Tracheal epithelial cell (primary cell): ENCODE data around the gene KCP. TPM values are rescaled to one million over a fixed set of nuclear protein-coding genes. Genes with fewer than 3 reads are reported as not detected.

Experiments
- total RNA-seq: library from RNA; depleted of rRNA; stranded (reverse); fragments of >200 nt; gene quantifications from 2 replicates; pipeline ENCODE4 v1.2.1, GENCODE V29; 2014

Gene KCP
- 0.43 and 0.72 TPM in 2 replicates for total RNA-seq

DNA sequence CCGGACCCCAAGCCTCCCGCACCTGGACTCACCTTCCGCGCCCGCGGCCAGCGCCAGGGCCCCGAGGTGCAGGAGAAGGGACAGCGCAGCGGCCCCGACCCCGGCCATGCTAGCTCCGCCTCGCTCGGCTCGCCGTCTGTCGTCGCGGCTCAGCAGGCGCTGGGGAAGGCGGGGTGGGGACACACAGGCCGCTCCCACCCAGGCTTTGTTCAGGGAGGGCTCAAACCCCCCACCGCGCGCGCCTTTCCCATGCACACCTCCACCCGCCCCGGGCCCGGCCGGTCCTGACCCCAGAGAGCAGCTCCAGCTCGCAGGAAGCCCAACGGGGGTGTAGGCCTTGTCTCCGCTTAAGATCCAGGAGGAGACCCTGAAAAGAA is at the start of gene KCP:
TSS of gene KCP (minus strand) at position 141 of the 377 bp plus-strand sequence. CDS start at position 108, 33 bp downstream.

DNA sequence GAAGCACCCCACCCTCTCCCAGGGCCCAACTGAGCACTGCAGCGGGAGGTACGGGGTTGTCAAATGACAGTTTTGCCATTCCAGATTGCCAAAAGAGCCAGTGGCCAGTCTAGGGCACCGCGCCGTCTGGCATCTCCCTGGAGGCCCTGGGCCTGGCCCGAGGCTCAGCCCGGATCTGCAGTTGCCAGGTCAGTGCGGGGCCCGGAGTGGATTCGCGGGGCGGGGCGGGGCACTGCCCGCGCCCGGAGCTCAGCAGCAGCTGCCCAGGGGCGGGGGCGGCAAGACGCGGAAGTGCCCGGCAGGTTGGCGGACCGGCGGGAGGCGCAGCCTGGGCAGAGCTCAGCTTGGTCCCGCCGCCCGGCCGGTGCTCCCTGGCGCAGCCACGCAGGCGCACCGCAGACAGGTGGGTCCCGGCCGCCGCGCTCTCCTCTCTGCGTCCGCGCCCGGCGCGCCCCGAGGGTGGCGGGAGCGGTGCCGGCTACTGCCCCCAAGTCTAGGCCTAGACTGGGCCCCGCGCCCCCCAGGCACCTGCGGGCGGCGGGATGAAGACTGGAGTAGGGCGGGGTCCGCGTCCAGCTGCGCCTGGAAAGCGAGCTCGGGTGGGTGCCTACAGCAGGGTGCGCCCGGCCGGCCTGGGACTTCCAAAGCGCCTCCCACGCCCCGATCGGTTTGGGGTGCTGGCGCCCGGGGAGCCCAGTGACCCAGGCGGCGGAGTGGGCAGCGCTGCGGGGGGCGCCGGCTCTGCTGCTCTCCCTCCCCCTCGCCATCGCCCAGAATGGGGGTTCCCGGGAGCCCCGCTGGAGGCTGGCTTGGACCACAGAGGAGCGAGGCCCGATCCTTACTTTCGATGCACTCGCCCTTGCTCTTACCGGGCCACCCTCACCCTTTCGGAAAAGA is 27.4 kb upstream of the KCP start, which contains the start of gene IRF5:
TSS of gene IRF5 (plus strand) at position 281 of the 897 bp plus-strand sequence. CDS start 4,155 bp downstream, outside the sequence.

DNA sequence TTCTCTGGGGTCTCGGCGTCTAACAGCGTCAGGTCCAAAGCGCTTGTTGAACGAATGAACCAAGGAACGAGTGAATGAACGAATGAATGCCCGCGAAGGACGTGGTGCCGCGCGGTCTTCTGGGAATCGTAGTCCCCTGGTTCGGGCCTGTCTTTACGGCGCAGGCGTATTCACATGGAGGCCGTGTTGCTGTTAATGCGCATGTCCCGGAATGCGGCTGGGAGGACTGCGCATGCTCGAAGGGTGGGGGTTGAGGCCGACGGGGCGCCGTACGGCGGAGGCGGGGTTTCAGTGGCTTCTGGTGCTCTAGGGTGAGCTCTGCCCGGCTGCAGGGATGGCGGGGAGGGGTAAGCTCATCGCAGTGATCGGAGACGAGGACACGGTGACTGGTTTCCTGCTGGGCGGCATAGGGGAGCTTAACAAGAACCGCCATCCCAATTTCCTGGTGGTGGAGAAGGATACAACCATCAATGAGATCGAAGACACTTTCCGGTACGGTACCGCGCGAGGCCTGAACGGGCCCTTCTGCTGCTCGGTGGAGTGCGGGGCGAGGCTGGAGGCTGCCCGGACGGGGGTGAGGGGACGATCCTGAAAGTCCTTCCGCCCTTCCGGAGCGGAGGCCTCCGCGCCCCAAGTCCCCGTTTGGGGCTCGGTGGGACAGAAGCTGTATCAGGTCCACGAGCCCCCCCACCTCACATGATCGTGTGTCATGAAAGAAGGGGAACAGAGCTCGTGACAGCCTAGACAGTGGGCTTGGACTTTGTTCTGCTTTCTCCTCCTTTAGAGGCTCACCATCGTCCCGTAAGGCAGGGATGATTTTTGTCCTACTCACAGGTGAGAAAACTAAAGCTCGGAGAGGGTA is 47.7 kb downstream of the KCP start, which contains the start of gene ATP6V1F:
TSS of gene ATP6V1F (plus strand) at position 286 of the 862 bp plus-strand sequence. CDS start at position 335, 49 bp downstream.

DNA sequence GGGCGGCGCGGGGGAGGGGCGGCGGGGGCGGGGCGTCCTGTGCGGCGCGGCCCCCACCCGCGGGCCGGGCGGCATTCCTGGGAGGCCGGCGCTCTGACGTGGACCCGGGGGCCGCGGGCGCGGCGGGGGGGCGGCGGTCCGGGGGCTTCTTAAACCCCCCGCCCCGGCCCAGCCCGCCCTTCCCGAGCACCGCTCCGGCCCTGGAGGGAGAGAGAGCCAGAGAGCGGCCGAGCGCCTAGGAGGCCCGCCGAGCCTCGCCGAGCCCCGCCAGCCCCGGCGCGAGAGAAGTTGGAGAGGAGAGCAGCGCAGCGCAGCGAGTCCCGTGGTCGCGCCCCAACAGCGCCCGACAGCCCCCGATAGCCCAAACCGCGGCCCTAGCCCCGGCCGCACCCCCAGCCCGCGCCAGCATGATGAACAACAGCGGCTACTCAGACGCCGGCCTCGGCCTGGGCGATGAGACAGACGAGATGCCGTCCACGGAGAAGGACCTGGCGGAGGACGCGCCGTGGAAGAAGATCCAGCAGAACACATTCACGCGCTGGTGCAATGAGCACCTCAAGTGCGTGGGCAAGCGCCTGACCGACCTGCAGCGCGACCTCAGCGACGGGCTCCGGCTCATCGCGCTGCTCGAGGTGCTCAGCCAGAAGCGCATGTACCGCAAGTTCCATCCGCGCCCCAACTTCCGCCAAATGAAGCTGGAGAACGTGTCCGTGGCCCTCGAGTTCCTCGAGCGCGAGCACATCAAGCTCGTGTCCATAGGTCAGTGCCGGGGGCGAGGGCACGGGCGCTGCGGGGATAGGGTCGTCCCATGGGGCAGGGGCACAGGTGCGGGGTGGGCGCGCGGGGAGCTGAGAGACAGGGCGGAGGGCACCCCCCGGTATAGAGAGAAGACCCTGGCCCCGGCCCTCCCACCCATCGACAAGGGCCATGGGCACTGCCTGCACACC is 80.0 kb downstream of the KCP start, which contains the start of gene FLNC:
TSS of gene FLNC (plus strand) at position 176 of the 947 bp plus-strand sequence. CDS start at position 408, 232 bp downstream.

Other genes starting within 250 kb of the KCP start
- gene GARIN1A, start 238.4 kb downstream of the KCP start, total RNA-seq: 0.24 TPM in 1 of 2 replicates, not detected in the other
- gene CALU, start 171.3 kb downstream of the KCP start, total RNA-seq: 104 and 284 TPM in 2 replicates
- not detected in 2 replicates for gene OPN1SW, start 134.9 kb downstream of the KCP start, total RNA-seq
- 0.24 and 0.43 TPM in 2 replicates for gene CCDC136, start 118.7 kb downstream of the KCP start, total RNA-seq
- 0.64 and 8.0 TPM in 2 replicates for gene FLNC, start 80.3 kb downstream of the KCP start, total RNA-seq
- gene ATP6V1F, start 47.9 kb downstream of the KCP start, total RNA-seq: 146 and 176 TPM in 2 replicates
- gene IRF5, start 27.2 kb upstream of the KCP start, total RNA-seq: 8.9 and 13.9 TPM in 2 replicates
- gene TNPO3, start 144.4 kb upstream of the KCP start, total RNA-seq: 55.2 and 62.4 TPM in 2 replicates
- gene TSPAN33, start 234.0 kb upstream of the KCP start, total RNA-seq: 3.9 and 4.0 TPM in 2 replicates